PC-3 (cell line): Measurements from ENCODE around the gene DGCR2. TPM values are rescaled to one million over a fixed set of nuclear protein-coding genes. Genes with fewer than 3 reads are reported as not detected.
"Not testable (repeated sequence)": the region's sequence is repeated elsewhere in the genome, so short reads cannot be mapped to it uniquely, and the experiment has no call there.

Experiments used
- ATAC-seq: fragments of 200-7000 bp; cut with Tn5 transposase; 2 replicates; pipeline ENCODE4 v1.9.1; 2020; ENCODE audit warnings: mild to moderate bottlenecking, moderate library complexity
- BruUV-seq: library from RNA; stranded (reverse); fragments of 400-500 nt; replicated peaks from 2 replicates; lab custom pipeline; 2021; lab: Mats Ljungman, UMichigan
- CTCF ChIA-PET: fragments of 300-600 bp; sonication (Branson Sonifier 250); formaldehyde crosslinking; loops from one replicate; lab custom pipeline; 2022; ENCODE audit warnings: antibody characterized with exemption; lab: Charles Lee
- POLR2A ChIA-PET: fragments of 300-600 bp; sonication (Branson Sonifier 250); formaldehyde crosslinking; loops from one replicate; lab custom pipeline; 2022; ENCODE audit warnings: antibody characterized with exemption; ENCODE audit not compliant: unreplicated experiment; lab: Charles Lee
- DNase-seq: peaks from one replicate; pipeline ENCODE4 v3.0.0-alpha.2; 2015
- H2AFZ ChIP-seq: fragments of 300-600 bp; sonication (generic); 2 replicates; pipeline ENCODE4 v1.6.0; 2016; ENCODE audit warnings: antibody characterized with exemption, low read length
- H3F3A ChIP-seq: fragments of 300-600 bp; sonication (generic); one replicate; pipeline ENCODE4 v1.6.0; 2017; ENCODE audit warnings: antibody characterized with exemption, low read length, control low read depth, mild to moderate bottlenecking; ENCODE audit not compliant: unreplicated experiment
- H3K27ac ChIP-seq: fragments of 300-600 bp; sonication (generic); 2 replicates; pipeline ENCODE4 v1.5.1; 2016; ENCODE audit warnings: mild to moderate bottlenecking, low read length
- H3K27me3 ChIP-seq: fragments of 300-600 bp; sonication (generic); 2 replicates; pipeline ENCODE4 v1.6.1; 2016; ENCODE audit warnings: low read length, mixed read lengths
- H3K36me3 ChIP-seq: fragments of 300-600 bp; sonication (generic); 2 replicates; pipeline ENCODE4 v1.6.1; 2016; ENCODE audit warnings: low read depth, mixed run types, low read length, mixed read lengths
- H3K4me1 ChIP-seq: fragments of 300-600 bp; sonication (generic); 2 replicates; pipeline ENCODE4 v1.5.1; 2016; ENCODE audit warnings: low read length; ENCODE audit not compliant: insufficient read depth
- H3K4me2 ChIP-seq: fragments of 300-600 bp; sonication (generic); 2 replicates; pipeline ENCODE4 v1.6.0; 2016; ENCODE audit warnings: low read length
- H3K4me3 ChIP-seq: fragments of 300-600 bp; sonication (generic); 2 replicates; pipeline ENCODE4 v1.5.1; 2016; ENCODE audit warnings: mild to moderate bottlenecking, low read length, mixed read lengths
- H3K79me2 ChIP-seq: fragments of 300-600 bp; sonication (generic); 2 replicates; pipeline ENCODE4 v1.6.1; 2017; ENCODE audit warnings: low read length, mixed read lengths
- H3K9ac ChIP-seq: fragments of 300-600 bp; sonication (generic); 2 replicates; pipeline ENCODE4 v1.6.0; 2016; ENCODE audit warnings: mild to moderate bottlenecking, low read length
- H3K9me2 ChIP-seq: fragments of 300-600 bp; sonication (generic); replicated peaks from 2 replicates; pipeline ENCODE4 v1.6.1; 2016; ENCODE audit warnings: mixed run types, low read length, mixed read lengths
- H3K9me3 ChIP-seq: fragments of 300-600 bp; sonication (generic); 2 replicates; pipeline ENCODE4 v1.6.1; 2016; ENCODE audit warnings: low read length, mixed read lengths
- H4K20me1 ChIP-seq: fragments of 300-600 bp; sonication (generic); 2 replicates; pipeline ENCODE4 v1.6.1; 2016; ENCODE audit warnings: low read length, mixed read lengths
- EZH2 ChIP-seq: fragments of 300-600 bp; sonication (generic); IDR thresholded peaks from one replicate; pipeline ENCODE4 v1.6.1; 2017; ENCODE audit warnings: antibody characterized with exemption, mild to moderate bottlenecking, low read length; ENCODE audit not compliant: unreplicated experiment
- EZH2phosphoT487 ChIP-seq: fragments of 300-600 bp; sonication (generic); IDR thresholded peaks from 2 replicates; pipeline ENCODE4 v1.6.1; 2018; ENCODE audit warnings: mild to moderate bottlenecking, antibody characterized with exemption, low read length, borderline replicate concordance
- intact Hi-C: fragments of 100-400 bp; cut with micrococcal nuclease; formaldehyde crosslinking; loops from 2 replicates; pipeline ENCODE4 v1.9.0; 2023
- total RNA-seq: library from RNA; depleted of rRNA; stranded (reverse); fragments of >200 nt; gene quantifications from 2 replicates; pipeline ENCODE4 v1.2.3, GENCODE V29; 2014
- TF ChIP-seq, protein P1 (sequence below): fragments of 300-600 bp; sonication (generic); conservative IDR thresholded peaks from 2 replicates; pipeline ENCODE4 v1.5.1; 2017; ENCODE audit warnings: antibody characterized with exemption, low read depth, mild to moderate bottlenecking, low read length

The DGCR2 gene
- total RNA-seq, 1 experiment from 2014 or later = 36.1 TPM

DNA sequence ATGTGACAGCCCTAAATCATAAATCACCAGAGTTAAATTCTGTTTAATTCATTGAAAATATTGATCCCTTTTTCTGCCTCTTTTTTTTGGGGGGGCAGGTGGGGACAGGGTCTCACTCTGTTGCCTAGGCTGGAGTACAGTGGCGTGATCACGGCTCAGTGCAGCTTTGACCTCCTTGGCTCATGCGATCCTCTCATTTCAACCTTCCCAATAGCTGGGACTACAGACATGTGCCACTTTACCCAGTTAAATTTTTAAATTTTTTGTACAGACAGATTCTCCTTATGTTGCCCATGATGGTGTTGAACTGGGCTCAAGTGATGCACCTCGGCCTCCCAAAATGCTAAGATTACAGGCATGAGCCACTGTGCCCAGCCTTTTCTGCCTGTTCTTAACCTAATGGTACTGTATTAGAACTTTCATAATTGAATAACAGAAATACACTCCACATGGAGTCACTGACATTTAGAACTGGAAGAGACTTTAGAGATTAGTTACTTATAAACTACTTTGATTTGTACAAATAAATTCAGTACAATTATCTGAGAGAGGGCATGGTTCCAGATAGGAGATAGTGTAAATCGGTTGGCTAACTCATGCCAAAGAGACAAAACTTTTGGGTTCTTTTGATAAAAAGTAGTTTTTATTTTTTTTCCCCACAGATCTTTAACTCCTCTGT, 109.8 kb downstream of the DGCR2 start:
- intact Hi-C loops = no loop called here
- BruUV-seq = no TSS peak
- Histone ChIP-seq H3K9me2 (no peaks in the 10 kb centered on the region), H3K4me1 (peaks cover 9% of the 10 kb centered on the region; the same call in 1 of the 2 replicates), H2AFZ (no peak overlapping the region), H3K79me2 (no peaks in the 10 kb centered on the region), H3K4me3 (no peak overlapping the region), H3K27me3 (no peaks in the 10 kb centered on the region), H3K9ac (no peak overlapping the region), H3F3A (no peaks in the 10 kb centered on the region), H3K36me3 (no peaks in the 10 kb centered on the region), H4K20me1 (no peaks in the 10 kb centered on the region), H3K27ac (no peak overlapping the region), H3K9me3 (no peaks in the 10 kb centered on the region), H3K4me2 (no peak overlapping the region)
- ATAC-seq (no peak), DNase-seq (no peak)
- POLR2A ChIA-PET = no interaction called here
- TF ChIP-seq, protein P1, sequence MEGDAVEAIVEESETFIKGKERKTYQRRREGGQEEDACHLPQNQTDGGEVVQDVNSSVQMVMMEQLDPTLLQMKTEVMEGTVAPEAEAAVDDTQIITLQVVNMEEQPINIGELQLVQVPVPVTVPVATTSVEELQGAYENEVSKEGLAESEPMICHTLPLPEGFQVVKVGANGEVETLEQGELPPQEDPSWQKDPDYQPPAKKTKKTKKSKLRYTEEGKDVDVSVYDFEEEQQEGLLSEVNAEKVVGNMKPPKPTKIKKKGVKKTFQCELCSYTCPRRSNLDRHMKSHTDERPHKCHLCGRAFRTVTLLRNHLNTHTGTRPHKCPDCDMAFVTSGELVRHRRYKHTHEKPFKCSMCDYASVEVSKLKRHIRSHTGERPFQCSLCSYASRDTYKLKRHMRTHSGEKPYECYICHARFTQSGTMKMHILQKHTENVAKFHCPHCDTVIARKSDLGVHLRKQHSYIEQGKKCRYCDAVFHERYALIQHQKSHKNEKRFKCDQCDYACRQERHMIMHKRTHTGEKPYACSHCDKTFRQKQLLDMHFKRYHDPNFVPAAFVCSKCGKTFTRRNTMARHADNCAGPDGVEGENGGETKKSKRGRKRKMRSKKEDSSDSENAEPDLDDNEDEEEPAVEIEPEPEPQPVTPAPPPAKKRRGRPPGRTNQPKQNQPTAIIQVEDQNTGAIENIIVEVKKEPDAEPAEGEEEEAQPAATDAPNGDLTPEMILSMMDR = no peak
- TF ChIP-seq EZH2phosphoT487 = no peak
- TF ChIP-seq EZH2 = no peak
- CTCF ChIA-PET = no interaction called here

DNA sequence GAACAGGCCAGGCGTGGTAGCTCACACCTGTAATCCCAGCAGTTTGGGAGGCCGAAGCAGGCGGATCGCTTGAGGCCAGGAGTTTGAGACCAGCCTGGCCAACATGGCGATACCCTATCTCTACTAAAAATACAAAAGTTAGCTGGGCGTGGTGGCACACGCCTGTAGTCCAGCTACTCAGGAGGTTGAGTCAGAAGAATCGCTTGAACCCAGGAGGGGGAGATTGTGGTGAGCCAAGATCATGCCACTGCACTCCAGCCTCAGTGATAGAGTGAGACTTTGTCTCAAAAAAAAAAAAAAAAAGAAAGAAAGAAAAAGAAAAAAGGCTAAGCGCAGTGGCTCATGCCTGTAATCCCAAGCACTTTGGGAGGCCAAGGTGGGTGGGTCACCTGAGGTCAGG, 110.6 kb downstream of the DGCR2 start:
- POLR2A ChIA-PET = interaction anchor here (0.6 kb wide), 1 partner anchor 16 kb away, joined by 10 read pairs; no protein-coding TSS in a partner anchor
- CTCF ChIA-PET, H3K9me3 ChIP-seq, H3K27ac ChIP-seq, H3K4me3 ChIP-seq, H3K4me1 ChIP-seq, H3K9ac ChIP-seq, H3K27me3 ChIP-seq, ATAC-seq, H3K36me3 ChIP-seq, H3K79me2 ChIP-seq, H3K9me2 ChIP-seq, intact Hi-C loops, H3F3A ChIP-seq, H2AFZ ChIP-seq, DNase-seq, H4K20me1 ChIP-seq, BruUV-seq: not testable (repeated sequence)
- H3K4me2 ChIP-seq = peak overlapping the region; percentile 62

DNA sequence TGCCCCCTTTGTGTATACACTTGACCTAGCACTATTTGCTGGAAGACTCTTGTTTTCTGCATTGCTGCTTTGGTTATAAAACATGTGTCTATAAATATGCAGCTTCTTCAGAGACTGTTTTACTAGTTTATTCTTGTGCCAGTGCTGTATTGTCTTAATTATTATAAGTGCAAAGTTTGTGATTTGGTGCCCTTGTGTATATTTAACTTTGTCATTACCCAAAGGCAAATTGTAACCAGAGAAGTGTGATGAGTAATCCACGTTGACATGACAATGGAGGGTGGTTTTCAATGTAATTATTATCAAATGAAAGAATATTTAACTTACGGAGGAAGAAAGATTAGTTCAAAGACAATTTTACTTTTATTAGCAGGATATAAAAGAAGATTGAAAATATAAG, 111.1 kb downstream of the DGCR2 start:
- peak; percentile 76 for ATAC-seq
- H3K27me3 ChIP-seq = 0 out of 2 replicates have a peak, but pooled peaks cover under 1% of the 10 kb centered on the region
- H3K36me3 ChIP-seq = no peaks in the 10 kb centered on the region
- H2AFZ ChIP-seq = no peak overlapping the region
- no TSS peak for BruUV-seq
- peak overlapping the region; percentile 62 for H3K4me2 ChIP-seq
- H3F3A ChIP-seq = no peaks in the 10 kb centered on the region
- POLR2A ChIA-PET = no interaction called here
- no peaks in the 10 kb centered on the region for H3K9me2 ChIP-seq
- TF ChIP-seq, protein P1 = no peak
- TF ChIP-seq EZH2phosphoT487 (no peak), EZH2 (no peak)
- peaks cover 9% of the 10 kb centered on the region; the same call in 1 of the 2 replicates for H3K4me1 ChIP-seq
- no peaks in the 10 kb centered on the region for H3K9me3 ChIP-seq
- peak; percentile 48 for DNase-seq
- no peak overlapping the region for H3K9ac ChIP-seq
- H3K79me2 ChIP-seq = no peaks in the 10 kb centered on the region
- CTCF ChIA-PET = no interaction called here
- no peak overlapping the region; the same call in 1 of the 2 replicates for H3K4me3 ChIP-seq
- H3K27ac ChIP-seq = no peak overlapping the region
- H4K20me1 ChIP-seq = no peaks in the 10 kb centered on the region
- intact Hi-C loops = no loop called here
